Uterine smooth muscle cell (primary cell): ENCODE measurements around the gene SHISA2. TPM values are rescaled to one million over a fixed set of nuclear protein-coding genes. Genes with fewer than 3 reads are reported as not detected.

Experiments
- total RNA-seq: library from RNA; depleted of rRNA; stranded (reverse); fragments of >200 nt; gene quantifications from 2 replicates; pipeline ENCODE4 v1.2.3, GENCODE V29; 2014

SHISA2 gene
- under 0.01 TPM in 1 of 2 replicates, not detected in the other for total RNA-seq

DNA sequence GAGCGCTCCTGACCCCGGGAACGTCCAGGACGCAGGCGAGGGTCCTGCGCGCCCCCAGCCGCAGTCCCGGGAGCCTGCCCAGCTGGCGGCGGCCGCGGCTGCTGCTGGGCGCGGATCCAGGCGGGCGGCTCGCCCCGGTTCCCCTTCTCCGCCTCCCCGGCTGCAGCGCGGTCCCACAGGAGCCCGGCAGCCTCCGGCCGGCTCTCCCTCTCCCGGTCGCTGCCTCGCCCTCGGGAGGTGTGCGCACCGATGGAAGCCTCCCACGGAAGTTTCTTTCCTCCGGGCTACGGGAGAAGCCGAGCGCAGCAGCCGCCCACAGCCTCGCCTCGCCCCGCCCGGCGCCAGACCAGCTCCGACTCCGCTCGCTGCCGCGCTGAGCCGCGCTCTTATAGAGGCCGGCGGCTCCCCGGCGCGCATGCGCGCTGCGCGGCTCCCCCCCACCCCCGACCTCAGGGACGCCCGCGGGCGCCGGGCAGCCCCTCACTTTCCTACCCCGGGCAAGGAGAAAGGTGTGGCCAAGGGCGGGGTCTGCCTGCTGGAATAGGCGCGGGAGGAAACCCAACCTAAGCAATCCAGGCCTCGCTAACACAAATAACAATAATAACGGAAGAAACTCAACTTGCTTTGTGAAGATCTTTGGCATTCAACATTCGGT is at the start of gene SHISA2:
Gene SHISA2 (minus strand): TSS at position 360 of the 655 bp plus-strand sequence. CDS start 1,041 bp downstream, outside the sequence.

Other genes with a start within 250 kb of the SHISA2 start
- 61.9 and 68.7 TPM in 2 replicates for gene RNF6, start 170.3 kb upstream of the SHISA2 start, total RNA-seq
- 20.1 and 24.9 TPM in 2 replicates for gene CDK8, start 202.1 kb upstream of the SHISA2 start, total RNA-seq